Activated CD8-positive, alpha-beta T cell treated with anti-CD3 and anti-CD28 coated beads for 36 hours (primary cell): ENCODE measurements around the gene ITPR3. TPM values are rescaled to one million over a fixed set of nuclear protein-coding genes. Genes with fewer than 3 reads are reported as not detected.
A peak's percentile ranks its signal among the peaks of the same experiment; 100 is the strongest.
"Not testable (repeated sequence)": the region's sequence is repeated elsewhere in the genome, so short reads cannot be mapped to it uniquely, and the experiment has no call there.

ENCODE experiments used
- ATAC-seq: fragments of 200-7000 bp; cut with Tn5 transposase; one replicate; pipeline ENCODE4 v1.10.0; 2021; ENCODE audit warnings: mild to moderate bottlenecking, moderate library complexity
- CTCF ChIA-PET: fragments of 350-600 bp; sonication (Branson Sonifier 250); formaldehyde crosslinking; loops from one replicate; lab custom pipeline; 2021; ENCODE audit warnings: antibody characterized with exemption; lab: Charles Lee
- POLR2A ChIA-PET: fragments of 350-600 bp; sonication (Branson Sonifier 250); formaldehyde crosslinking; loops from one replicate; lab custom pipeline; 2021; ENCODE audit warnings: antibody characterized with exemption; lab: Charles Lee
- DNase-seq: peaks from one replicate; pipeline ENCODE4 v3.0.0-alpha.2; 2020
- H3K27ac Mint-ChIP-seq: one replicate; pipeline ENCODE4 v1.8.0; 2021; ENCODE audit warnings: mild to moderate bottlenecking, mixed read lengths
- H3K27me3 Mint-ChIP-seq: one replicate; pipeline ENCODE4 v1.8.0; 2021; ENCODE audit warnings: mixed read lengths
- H3K36me3 Mint-ChIP-seq: one replicate; pipeline ENCODE4 v1.8.0; 2021; ENCODE audit warnings: low read depth, mixed read lengths
- H3K4me1 Mint-ChIP-seq: one replicate; pipeline ENCODE4 v1.8.0; 2021; ENCODE audit warnings: low read depth, mixed read lengths
- H3K4me3 Mint-ChIP-seq: one replicate; pipeline ENCODE4 v1.8.0; 2021; ENCODE audit warnings: mild to moderate bottlenecking, moderate library complexity, mixed read lengths
- H3K9me3 Mint-ChIP-seq: one replicate; pipeline ENCODE4 v1.8.0; 2021; ENCODE audit warnings: mixed read lengths
- intact Hi-C: fragments of 100-400 bp; cut with micrococcal nuclease; formaldehyde crosslinking; loops from one replicate; pipeline ENCODE4 v1.10.0; 2022
- total RNA-seq, 2 experiments: library from RNA; stranded (reverse); gene quantifications; one replicate each; pipeline ENCODE4 v1.2.3, GENCODE V29; 2021
- TF ChIP-seq, protein P1 (sequence below): fragments of 200-600 bp; IDR thresholded peaks from one replicate; pipeline ENCODE4 v1.8.0; 2022; ENCODE audit warnings: antibody characterized with exemption, mild to moderate bottlenecking

ITPR3 gene
- total RNA-seq, 2 experiments from 2014 or later, result 36.6 to 38.0 TPM

- no peak for DNase-seq
- Mint-ChIP-seq H3K4me1 (peaks cover 34% of the 10 kb centered on the region), H3K27me3 (no peaks in the 10 kb centered on the region), H3K27ac (peak overlapping the region; percentile 6), H3K4me3 (peak overlapping the region; percentile 61), H3K9me3 (no peaks in the 10 kb centered on the region), H3K36me3 (no peaks in the 10 kb centered on the region)
- POLR2A ChIA-PET, result interaction anchor here (1.1 to 2.4 kb wide), 3 partner anchors 30 to 273 kb away, joined by 3 to 9 read pairs (median 4); partner anchors contain the start of gene ITPR3
- CTCF ChIA-PET, result interaction anchor here (1.5 to 4.1 kb wide), 4 partner anchors 12 to 108 kb away, joined by 3 to 16 read pairs (median 8); partner anchors contain the start of gene BAK1
- no peak for ATAC-seq
- intact Hi-C loops, result no loop called here
- TF ChIP-seq, protein P1, sequence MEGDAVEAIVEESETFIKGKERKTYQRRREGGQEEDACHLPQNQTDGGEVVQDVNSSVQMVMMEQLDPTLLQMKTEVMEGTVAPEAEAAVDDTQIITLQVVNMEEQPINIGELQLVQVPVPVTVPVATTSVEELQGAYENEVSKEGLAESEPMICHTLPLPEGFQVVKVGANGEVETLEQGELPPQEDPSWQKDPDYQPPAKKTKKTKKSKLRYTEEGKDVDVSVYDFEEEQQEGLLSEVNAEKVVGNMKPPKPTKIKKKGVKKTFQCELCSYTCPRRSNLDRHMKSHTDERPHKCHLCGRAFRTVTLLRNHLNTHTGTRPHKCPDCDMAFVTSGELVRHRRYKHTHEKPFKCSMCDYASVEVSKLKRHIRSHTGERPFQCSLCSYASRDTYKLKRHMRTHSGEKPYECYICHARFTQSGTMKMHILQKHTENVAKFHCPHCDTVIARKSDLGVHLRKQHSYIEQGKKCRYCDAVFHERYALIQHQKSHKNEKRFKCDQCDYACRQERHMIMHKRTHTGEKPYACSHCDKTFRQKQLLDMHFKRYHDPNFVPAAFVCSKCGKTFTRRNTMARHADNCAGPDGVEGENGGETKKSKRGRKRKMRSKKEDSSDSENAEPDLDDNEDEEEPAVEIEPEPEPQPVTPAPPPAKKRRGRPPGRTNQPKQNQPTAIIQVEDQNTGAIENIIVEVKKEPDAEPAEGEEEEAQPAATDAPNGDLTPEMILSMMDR, result no peak
Measured at GRCh38 chr6:33592280-33592594, 28.9 kb upstream of the ITPR3 start.

DNA sequence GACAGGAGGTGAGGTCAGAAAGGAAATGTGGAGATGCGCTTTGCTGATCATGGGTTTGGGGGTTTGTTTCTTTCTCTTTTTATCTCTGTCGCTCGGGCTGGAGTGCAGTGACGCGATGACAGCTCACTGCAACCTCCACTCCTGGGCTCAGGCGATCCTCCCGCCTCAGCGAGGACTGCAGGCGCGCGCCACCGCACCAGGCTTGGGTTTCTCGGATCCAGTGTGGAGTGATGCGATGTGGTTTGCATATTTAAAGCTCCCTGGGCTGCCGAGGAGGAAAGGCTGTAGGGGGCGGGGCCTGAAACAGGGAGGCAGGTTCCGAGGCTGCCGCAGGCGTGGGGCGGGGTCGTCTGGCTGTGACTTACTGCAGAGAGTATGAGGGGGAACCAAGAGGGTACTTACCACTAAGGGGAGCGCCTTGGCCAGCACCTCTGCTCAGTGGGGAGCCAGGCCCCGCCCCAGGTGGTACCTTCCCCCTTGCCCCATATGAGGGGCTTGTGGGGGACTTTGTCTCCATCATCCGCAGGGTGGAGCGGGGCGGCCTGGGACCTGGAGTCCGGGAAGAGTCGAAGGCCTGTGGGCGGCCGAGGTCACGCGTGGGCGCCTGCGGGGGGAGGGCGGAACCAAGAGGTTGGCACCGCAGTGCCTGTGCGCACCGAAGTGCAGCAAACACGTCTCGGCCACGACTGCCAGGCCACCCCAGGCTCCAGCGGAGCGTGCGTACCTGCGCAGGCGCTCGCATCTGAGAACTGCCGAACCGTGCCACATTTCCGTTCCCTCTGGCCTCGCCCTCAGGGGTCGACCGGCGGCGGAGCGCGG, 28.3 kb upstream of the ITPR3 start:
- POLR2A ChIA-PET, result interaction anchor here (1.1 to 2.4 kb wide), 4 partner anchors 29 to 274 kb away, joined by 3 to 9 read pairs (median 4); partner anchors contain the start of gene ITPR3
- Mint-ChIP-seq H3K4me3 (peak overlapping the region; percentile 61), H3K4me1 (peaks cover 36% of the 10 kb centered on the region), H3K36me3 (no peaks in the 10 kb centered on the region), H3K9me3 (no peaks in the 10 kb centered on the region), H3K27me3 (no peaks in the 10 kb centered on the region), H3K27ac (peak overlapping the region; percentile 67)
- CTCF ChIA-PET, result interaction anchor here (0.8 to 4.1 kb wide), 5 partner anchors 12 to 110 kb away, joined by 3 to 16 read pairs (median 7); partner anchors contain the start of gene BAK1
- intact Hi-C loops, result no loop called here
- peak; percentile 70 for DNase-seq
- peak; percentile 65 for ATAC-seq
- TF ChIP-seq, protein P1, result no peak

DNA sequence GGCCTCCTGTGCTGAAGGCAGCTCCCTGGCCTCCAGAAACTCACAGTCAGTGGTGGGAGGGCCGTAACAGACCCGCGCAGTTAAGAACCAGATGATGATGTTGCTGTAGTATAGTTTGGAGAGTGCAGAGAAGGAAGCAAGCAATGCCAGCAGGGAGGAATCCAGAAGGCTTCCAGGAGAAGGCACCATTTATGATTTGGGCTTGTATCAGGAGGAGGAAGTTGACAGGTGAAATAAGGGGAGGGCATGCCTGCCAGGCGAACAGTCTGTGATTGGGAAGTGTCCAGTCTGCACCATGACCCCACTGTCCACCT, 27.8 kb upstream of the ITPR3 start:
- Mint-ChIP-seq H3K36me3 (no peaks in the 10 kb centered on the region), H3K9me3 (no peaks in the 10 kb centered on the region), H3K4me1 (peaks cover 36% of the 10 kb centered on the region), H3K4me3 (peak overlapping the region; percentile 61), H3K27me3 (no peaks in the 10 kb centered on the region), H3K27ac (peak overlapping the region; percentile 67)
- POLR2A ChIA-PET, result interaction anchor here (1.1 to 2.4 kb wide), 4 partner anchors 28 to 275 kb away, joined by 3 to 9 read pairs (median 4); partner anchors contain the start of gene ITPR3
- TF ChIP-seq, protein P1, result no peak
- no peak for DNase-seq
- ATAC-seq, result no peak
- CTCF ChIA-PET, result interaction anchor here (0.8 to 4.1 kb wide), 4 partner anchors 14 to 109 kb away, joined by 3 to 16 read pairs (median 6); no protein-coding TSS in a partner anchor
- intact Hi-C loops, result no loop called here

- Mint-ChIP-seq H3K4me1 (peaks cover 31% of the 10 kb centered on the region), H3K36me3 (no peaks in the 10 kb centered on the region), H3K27me3 (no peaks in the 10 kb centered on the region), H3K27ac (no peak overlapping the region), H3K9me3 (no peaks in the 10 kb centered on the region), H3K4me3 (no peak overlapping the region)
- TF ChIP-seq, protein P1, result no peak
- no peak for DNase-seq
- ATAC-seq, result no peak
- ChIA-PET POLR2A (interaction anchor here (0.9 to 1.0 kb wide), 2 partner anchors 16 to 95 kb away, joined by 3 to 4 read pairs; no protein-coding TSS in a partner anchor), CTCF (interaction anchor here (0.7 to 4.1 kb wide), 4 partner anchors 12 to 116 kb away, joined by 3 to 16 read pairs (median 4); partner anchors contain the start of gene UQCC2)
- intact Hi-C loops, result no loop called here
Measured at GRCh38 chr6:33595001-33595846, 25.9 kb upstream of the ITPR3 start.

GRCh38 chr6:33596894-33597293, 24.2 kb upstream of the ITPR3 start:
- H3K36me3 Mint-ChIP-seq, intact Hi-C loops, H3K4me3 Mint-ChIP-seq, H3K9me3 Mint-ChIP-seq, H3K27me3 Mint-ChIP-seq, POLR2A ChIA-PET: not testable (repeated sequence)
- peak; percentile 62 for DNase-seq
- CTCF ChIA-PET, result interaction anchor here (0.5 to 4.2 kb wide), 5 partner anchors 10 to 331 kb away, joined by 3 to 17 read pairs (median 3); partner anchors contain the start of gene UQCC2
- Mint-ChIP-seq H3K27ac (peak overlapping the region; percentile 78), H3K4me1 (peaks cover 27% of the 10 kb centered on the region)
- peak; percentile 81 for ATAC-seq
